GM12891 (cell line): ENCODE measurements around the gene STXBP4.

Experiments used
- POLR2A ChIP-seq: IDR thresholded peaks from 2 replicates; pipeline ENCODE4 v1.6.1; 2011; ENCODE audit warnings: low read depth, low read length, control low read depth
- POLR2AphosphoS5 ChIP-seq: IDR thresholded peaks from 2 replicates; pipeline ENCODE4 v1.6.1; 2011; ENCODE audit warnings: low read depth, low read length, control low read depth

- no peak for TF ChIP-seq POLR2AphosphoS5
- TF ChIP-seq POLR2A = no peak
Measured at GRCh38 chr17:55144518-55144917, 176.0 kb downstream of the STXBP4 start.
